ENCODE data around the gene TAL1.
"Not testable (repeated sequence)": the region's sequence is repeated elsewhere in the genome, so short reads cannot be mapped to it uniquely, and the experiment has no call there.

TAL1 gene

DNA sequence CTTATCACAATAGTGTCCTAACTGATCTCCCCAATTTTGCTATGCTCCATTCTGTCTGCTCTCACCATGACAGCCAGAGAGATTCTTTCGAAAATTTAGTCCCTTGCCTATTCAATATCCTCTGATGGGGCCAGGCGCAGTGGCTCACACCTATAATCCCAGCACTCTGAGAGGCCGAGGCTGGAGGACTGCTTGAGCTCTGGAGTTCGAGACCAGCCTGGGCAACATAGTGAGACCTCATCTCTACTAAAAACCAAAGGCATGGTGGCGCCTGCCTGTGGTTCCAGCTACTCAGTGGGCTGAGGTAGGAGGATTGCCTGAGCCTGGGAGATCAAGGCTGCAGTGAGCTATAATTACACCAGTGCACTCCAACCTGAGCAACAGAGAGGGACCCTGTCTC is 26.1 kb downstream of the TAL1 start:
- no peak for TF ChIP-seq TCF4 (CRISPR knock-in tag; IDR thresholded peaks at IDR 0.05; ENCODE audit: borderline replicate concordance)
- no peak for TF ChIP-seq ESRRG (CRISPR knock-in tag; IDR thresholded peaks at IDR 0.05)
- no peak for TF ChIP-seq PPARA (CRISPR knock-in tag; IDR thresholded peaks at IDR 0.05; ENCODE audit: borderline replicate concordance)
- no peak for TF ChIP-seq OSR1 (CRISPR knock-in tag; IDR thresholded peaks at IDR 0.05)
- TF ChIP-seq ZC3H10 (CRISPR knock-in tag; IDR thresholded peaks at IDR 0.05) = no peak
- TF ChIP-seq, protein P1, sequence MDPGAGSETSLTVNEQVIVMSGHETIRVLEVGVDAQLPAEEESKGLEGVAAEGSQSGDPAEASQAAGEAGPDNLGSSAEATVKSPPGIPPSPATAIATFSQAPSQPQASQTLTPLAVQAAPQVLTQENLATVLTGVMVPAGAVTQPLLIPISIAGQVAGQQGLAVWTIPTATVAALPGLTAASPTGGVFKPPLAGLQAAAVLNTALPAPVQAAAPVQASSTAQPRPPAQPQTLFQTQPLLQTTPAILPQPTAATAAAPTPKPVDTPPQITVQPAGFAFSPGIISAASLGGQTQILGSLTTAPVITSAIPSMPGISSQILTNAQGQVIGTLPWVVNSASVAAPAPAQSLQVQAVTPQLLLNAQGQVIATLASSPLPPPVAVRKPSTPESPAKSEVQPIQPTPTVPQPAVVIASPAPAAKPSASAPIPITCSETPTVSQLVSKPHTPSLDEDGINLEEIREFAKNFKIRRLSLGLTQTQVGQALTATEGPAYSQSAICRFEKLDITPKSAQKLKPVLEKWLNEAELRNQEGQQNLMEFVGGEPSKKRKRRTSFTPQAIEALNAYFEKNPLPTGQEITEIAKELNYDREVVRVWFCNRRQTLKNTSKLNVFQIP (CRISPR knock-in tag; IDR thresholded peaks at IDR 0.05; ENCODE audit: borderline replicate concordance, low read depth) = no peak
- TF ChIP-seq ZNF565 (CRISPR knock-in tag; conservative IDR thresholded peaks at IDR 0.05; ENCODE audit: low read depth) = no peak
- TF ChIP-seq BACH2 (CRISPR knock-in tag; IDR thresholded peaks at IDR 0.05; ENCODE audit: borderline replicate concordance) = no peak
- no peak for TF ChIP-seq ZFP3 (CRISPR knock-in tag; IDR thresholded peaks at IDR 0.05)
- TF ChIP-seq, protein P2, sequence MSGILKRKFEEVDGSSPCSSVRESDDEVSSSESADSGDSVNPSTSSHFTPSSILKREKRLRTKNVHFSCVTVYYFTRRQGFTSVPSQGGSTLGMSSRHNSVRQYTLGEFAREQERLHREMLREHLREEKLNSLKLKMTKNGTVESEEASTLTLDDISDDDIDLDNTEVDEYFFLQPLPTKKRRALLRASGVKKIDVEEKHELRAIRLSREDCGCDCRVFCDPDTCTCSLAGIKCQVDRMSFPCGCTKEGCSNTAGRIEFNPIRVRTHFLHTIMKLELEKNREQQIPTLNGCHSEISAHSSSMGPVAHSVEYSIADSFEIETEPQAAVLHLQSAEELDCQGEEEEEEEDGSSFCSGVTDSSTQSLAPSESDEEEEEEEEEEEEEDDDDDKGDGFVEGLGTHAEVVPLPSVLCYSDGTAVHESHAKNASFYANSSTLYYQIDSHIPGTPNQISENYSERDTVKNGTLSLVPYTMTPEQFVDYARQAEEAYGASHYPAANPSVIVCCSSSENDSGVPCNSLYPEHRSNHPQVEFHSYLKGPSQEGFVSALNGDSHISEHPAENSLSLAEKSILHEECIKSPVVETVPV (CRISPR knock-in tag; IDR thresholded peaks at IDR 0.05) = no peak
- no peak for ATAC-seq

DNA sequence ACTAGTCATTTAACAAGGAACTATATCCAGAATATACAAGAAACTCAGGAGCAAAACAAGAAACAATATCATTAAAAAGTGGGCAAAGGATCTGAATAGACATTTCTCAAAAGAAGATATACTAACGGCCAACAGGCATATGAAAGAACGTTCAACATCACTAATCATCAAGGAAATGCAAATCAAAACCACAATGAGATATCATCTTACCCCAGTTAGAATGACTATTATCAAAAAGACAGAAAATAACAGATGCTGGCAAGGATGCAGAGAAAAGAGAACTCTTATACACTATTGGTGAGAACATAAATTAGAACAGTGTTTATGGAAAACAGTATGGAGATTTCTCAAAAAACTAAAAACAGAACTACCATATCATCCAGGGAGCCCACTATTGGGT is 28.5 kb downstream of the TAL1 start:
- not testable (repeated sequence) for ATAC-seq

DNA sequence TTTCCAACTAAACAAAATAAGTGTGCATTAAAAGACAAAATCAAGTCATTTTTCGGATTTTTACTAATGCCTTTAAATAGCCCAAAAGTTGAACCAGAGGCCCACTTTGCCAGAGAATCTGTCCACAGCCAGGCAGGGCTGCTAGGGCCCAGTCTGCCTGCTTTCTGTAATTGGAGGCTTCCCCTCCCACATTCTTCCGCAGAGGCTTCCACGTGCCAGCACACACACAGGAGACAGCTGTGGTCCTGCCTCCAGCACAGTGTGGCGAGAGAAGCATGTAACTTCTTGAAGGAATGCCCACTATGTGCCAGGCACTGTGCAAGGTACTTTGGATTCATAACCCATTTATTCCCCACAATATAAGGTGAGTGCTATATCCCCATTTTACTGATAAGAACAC is 30.8 kb downstream of the TAL1 start:
- TF ChIP-seq GLIS3 (CRISPR knock-in tag; IDR thresholded peaks at IDR 0.05) (no peak), ZNF8 (CRISPR knock-in tag; IDR thresholded peaks at IDR 0.05) (no peak), ESRRG (CRISPR knock-in tag; IDR thresholded peaks at IDR 0.05) (no peak), PPARA (CRISPR knock-in tag; IDR thresholded peaks at IDR 0.05; ENCODE audit: borderline replicate concordance) (no peak), TSHZ2 (CRISPR knock-in tag; IDR thresholded peaks at IDR 0.05) (no peak), ZFP30 (CRISPR knock-in tag; IDR thresholded peaks at IDR 0.05) (no peak), RARB (CRISPR knock-in tag; IDR thresholded peaks at IDR 0.05) (no peak), ISL1 (CRISPR knock-in tag; IDR thresholded peaks at IDR 0.05) (no peak), PATZ1 (CRISPR knock-in tag; IDR thresholded peaks at IDR 0.05; ENCODE audit: borderline replicate concordance) (no peak), ZFP3 (CRISPR knock-in tag; IDR thresholded peaks at IDR 0.05) (no peak), ARNTL (CRISPR knock-in tag; IDR thresholded peaks at IDR 0.05; ENCODE audit: borderline replicate concordance, low read depth) (no peak), TCF4 (CRISPR knock-in tag; IDR thresholded peaks at IDR 0.05; ENCODE audit: borderline replicate concordance) (no peak), ZC3H10 (CRISPR knock-in tag; IDR thresholded peaks at IDR 0.05) (no peak)
- TF ChIP-seq, protein P1 (CRISPR knock-in tag; IDR thresholded peaks at IDR 0.05; ENCODE audit: borderline replicate concordance, low read depth) = no peak
- TF ChIP-seq, protein P3, sequence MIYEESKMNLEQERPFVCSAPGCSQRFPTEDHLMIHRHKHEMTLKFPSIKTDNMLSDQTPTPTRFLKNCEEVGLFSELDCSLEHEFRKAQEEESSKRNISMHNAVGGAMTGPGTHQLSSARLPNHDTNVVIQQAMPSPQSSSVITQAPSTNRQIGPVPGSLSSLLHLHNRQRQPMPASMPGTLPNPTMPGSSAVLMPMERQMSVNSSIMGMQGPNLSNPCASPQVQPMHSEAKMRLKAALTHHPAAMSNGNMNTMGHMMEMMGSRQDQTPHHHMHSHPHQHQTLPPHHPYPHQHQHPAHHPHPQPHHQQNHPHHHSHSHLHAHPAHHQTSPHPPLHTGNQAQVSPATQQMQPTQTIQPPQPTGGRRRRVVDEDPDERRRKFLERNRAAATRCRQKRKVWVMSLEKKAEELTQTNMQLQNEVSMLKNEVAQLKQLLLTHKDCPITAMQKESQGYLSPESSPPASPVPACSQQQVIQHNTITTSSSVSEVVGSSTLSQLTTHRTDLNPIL (CRISPR knock-in tag; IDR thresholded peaks at IDR 0.05; ENCODE audit: low read depth) = no peak
- ATAC-seq = peak; percentile 70
